ENCODE results near the gene MORN1.

The MORN1 gene

DNA sequence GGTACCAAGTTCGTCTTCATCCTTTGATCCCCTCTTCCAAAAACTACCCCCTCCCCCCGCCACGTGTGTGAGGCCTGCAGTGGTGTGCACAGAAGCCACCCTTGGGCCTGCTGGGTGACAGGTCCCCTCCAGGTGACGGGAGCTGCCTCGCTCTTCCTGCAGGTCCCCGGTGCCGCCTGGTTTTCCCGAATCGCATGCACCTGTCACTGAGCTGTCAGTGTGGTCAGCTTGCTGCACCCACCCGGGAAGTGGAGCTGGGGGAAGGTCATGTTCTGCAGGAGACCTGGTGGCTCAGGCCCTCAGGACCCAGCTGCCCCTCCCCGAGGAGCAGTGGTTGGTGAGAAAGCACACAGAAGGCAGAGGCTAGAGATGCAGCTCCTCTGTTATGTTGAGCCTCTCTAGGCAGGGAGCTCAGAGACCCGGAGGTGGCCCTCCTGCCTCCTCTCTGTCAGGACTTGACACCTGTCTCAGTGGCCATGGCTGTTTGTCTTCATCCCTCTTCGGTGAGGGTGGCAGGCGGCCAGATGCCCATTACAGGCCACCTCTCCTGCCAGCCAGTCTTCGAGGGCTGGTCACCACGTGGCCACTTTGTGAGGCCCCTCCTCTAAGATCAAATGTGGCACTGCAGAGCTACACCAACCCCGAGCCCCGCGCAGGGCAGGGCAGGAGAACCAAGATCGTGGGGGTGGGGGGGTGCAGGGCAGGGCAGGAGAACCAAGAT is 102.4 kb downstream of the MORN1 start:
- no peak for DNase-seq

GRCh38 chr1:2288311-2288710 is 103.0 kb downstream of the MORN1 start:
- no peak for DNase-seq

- no peak for DNase-seq
These were observed 103.7 kb downstream of the MORN1 start for GRCh38 chr1:2287649-2288048.

- no peak for DNase-seq
These were observed 104.4 kb downstream of the MORN1 start for GRCh38 chr1:2286923-2287322.

- no peak for DNase-seq
These were observed 106.4 kb downstream of the MORN1 start for GRCh38 chr1:2284932-2285331.

DNA sequence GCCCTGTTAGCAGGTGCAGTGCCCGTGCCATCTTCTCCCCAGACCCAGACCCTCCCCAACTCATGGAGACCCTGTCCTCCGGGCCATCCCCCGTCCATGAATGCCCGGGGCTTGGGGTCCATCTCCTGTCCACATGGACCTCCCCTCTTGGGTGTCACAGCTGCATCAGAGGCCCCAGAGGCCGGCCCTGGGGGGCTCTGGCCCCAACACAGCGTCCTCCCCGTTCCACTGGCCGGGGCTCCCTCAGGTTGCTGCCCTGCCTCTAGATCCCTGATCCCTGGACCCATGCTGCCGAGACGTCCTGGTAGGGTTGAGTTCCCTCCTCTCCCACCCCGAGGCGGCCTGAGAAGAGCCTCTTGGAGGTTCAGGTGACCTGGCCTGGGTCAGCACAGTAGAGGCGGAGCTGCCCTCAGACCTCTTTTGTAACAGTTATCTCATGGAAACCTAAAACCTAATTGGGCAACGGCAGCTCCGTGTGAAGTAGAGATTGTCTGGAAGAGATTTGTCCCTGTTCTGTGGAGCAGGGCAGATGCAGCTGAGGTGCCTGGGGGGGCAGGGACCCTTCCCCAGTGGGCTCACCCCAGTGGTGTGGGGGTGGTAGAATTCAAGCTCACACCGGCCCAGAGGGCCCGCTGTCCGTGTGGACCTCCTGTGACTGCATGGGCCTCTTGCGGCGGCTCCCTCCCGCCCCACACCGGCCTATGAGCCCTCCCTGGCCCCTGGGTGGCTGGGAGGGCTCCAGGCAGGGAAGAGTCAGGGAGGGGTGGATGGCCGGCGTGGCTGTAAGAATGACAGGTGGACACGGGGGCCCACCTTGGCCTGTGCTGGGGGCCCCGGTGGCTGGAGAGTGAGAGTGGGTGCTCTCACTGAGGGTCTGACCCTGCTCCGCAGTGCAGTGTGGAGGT is 107.1 kb downstream of the MORN1 start:
- no peak for DNase-seq

GRCh38 chr1:2283371-2283990 is 107.9 kb downstream of the MORN1 start:
- no peak for DNase-seq

DNA sequence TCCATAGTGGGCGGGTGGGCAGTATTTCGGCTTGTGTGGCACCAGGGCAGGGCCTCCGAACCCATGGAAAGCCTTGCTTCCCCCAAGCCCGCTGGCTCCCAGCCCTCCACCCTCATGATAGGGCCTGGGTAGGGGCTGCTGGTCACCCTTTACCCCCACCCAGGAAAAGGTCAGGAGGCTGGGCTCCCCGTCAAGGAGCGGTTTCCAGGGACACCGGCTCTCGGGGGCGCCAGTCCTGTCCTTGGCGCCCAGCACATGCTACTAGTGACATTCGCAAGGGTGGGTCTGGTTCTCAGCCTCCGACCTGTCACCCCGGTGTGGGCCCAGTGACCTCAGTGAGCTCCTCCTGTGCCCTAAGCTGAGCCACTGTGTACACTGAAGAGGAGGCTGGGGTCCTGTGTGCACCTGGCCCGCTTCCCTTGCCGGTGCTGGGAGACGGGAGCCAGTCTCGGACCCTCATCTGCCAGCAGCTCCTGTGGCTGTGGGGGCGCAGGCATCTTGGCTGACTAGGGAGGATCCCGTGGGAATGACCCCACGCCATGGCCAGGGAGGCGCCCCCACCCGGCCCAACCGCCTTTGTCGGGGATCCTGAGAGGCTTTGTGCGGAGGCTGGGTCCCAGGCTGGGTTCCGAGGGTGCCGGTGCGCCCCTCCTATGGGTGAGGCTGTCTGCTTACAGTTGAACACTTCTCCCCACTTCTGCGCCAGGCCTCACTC is 108.6 kb downstream of the MORN1 start:
- no peak for DNase-seq

DNA sequence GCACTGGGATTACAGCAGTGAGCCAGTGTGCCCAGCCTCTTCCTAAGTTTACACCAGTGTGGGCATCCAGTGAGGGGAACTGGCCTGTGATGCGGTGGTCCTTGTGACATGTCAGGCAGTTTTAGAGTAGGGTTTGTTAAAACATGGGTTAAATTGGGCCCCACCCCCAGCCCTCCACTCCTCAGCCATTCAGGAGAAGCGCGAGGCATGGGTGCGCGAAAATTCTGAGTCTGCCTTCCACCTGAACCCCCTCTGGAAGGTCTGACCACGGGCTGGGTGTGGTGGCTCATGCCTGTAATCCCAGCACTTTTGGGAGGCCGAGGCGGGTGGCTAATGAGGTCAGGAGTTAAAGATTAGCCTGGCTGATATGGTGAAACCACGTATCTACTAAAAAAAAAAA is 111.5 kb downstream of the MORN1 start:
- DNase-seq, result no peak

DNA sequence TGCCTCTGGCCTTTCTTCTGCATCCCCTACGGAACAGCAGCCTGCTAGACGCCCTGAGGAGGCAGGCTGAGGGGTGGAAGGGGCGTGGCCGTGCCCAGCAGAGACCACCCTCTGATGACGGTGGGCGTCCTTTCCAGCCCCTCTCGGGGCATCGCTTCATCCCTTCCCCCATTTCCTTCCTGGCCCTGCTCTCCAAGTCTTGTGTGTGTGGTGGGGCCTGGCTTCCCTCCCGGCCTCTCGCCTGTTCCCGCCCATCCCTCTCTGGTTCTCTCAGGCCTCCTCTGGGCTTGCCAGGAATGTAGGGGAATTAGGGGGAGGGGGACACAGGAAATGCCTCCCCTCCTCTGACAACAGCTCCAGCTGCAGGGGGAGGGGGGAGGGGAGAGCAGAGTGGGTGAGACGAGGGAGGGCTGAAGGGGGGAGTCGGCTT is 112.1 kb downstream of the MORN1 start:
- DNase-seq, result peak; percentile 98

GRCh38 chr1:2278591-2279209 is 112.7 kb downstream of the MORN1 start:
- no peak for DNase-seq

DNA sequence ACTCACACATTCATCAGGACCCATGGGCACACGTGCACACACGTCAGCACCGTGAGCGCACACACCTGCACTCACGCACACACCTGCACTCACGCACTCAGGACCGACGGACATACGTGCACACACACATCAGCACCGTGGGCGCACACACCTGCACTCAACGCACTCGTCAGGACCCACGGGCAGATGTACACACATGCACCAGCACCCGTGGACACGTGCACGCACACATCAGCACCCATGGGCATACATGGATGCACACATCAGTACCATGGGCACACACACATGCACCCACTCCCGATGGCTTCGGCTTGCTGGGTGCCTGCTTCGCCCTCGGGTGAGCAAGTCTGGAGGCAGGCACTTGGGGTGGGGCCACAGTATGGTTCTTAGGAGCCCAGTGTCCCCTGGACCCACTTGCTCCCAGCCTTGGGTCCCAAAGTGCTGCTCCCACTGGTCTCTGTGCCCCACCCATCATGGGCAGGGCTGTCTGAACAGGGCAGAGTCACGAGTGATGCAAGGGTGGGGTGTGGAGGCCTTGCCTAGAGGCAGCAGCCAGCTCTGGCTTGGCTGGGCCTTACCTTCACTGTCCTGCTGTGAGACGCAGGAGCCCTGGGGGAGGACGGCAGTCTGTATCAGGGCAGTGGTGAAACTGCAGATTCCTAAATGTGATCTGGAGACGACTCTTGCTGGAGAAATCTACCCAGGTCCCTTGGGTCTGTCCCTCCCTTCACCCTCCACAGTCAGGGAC is 113.4 kb downstream of the MORN1 start:
- no peak for DNase-seq

DNA sequence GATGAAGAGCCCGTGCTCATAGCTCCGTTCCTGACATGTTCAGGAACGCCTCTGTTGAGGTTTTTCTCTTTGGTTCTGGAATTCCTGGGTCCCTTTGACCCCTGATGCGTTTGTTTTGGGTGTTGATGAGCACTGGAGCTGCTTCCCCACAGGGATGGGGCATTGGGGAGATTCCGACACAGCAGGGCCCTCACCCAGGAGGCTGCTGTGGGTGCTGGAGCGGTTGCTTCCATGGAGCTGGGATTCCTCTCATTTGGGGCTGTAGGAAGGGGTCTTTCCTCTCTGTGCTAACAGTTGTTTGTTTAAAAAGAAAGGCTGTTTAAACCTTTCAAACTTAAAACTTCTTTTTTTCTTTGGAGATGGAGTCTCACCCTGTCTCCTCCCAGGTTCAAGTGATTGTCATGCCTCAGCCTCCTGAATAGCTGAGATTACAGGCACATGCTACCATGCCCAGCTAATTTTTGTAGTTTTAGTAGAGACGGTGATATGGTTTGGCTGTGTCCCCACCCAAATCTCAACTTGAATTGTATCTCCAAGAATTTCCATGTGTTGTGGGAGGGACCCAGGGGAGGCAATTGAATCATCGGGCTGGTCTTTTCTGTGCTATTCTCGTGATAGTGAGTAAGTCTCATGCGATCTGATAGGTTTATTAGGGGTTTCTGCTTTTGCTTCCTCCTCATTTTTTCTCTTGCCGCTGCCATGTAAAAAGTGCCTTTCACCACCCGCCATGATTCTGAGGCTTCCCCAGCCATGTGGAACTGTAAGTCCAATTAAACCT is 114.4 kb downstream of the MORN1 start:
- no peak for DNase-seq

GRCh38 chr1:2275796-2276536 is 115.4 kb downstream of the MORN1 start:
- DNase-seq, result no peak

DNA sequence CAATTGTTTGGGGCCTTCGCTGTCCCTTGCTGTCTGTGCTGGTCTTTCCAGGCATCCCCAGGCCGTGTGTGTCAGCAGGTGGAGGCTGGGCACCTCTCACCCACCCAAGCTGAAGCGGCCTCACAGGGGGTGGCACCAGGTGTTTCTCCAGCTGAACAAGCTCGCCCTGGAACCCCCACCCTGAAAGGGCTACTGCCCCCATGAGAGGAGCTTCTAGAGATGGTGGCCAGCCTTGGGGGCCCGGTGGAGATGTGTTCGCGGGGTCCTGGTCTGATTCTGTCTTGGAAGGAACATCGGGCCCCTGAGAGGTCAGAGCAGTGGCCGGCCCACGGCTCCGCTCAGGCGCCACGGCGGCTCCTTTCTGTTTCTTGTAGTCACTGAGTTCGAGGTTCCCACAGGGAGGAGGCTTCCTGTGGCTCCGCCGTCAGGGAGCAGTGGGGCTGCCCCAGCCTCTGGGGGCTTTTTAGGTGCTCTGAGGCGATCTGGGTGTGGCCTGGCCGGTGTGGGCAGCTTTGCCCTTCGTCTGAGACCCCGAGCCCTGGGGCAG is 116.4 kb downstream of the MORN1 start:
- DNase-seq, result no peak

DNA sequence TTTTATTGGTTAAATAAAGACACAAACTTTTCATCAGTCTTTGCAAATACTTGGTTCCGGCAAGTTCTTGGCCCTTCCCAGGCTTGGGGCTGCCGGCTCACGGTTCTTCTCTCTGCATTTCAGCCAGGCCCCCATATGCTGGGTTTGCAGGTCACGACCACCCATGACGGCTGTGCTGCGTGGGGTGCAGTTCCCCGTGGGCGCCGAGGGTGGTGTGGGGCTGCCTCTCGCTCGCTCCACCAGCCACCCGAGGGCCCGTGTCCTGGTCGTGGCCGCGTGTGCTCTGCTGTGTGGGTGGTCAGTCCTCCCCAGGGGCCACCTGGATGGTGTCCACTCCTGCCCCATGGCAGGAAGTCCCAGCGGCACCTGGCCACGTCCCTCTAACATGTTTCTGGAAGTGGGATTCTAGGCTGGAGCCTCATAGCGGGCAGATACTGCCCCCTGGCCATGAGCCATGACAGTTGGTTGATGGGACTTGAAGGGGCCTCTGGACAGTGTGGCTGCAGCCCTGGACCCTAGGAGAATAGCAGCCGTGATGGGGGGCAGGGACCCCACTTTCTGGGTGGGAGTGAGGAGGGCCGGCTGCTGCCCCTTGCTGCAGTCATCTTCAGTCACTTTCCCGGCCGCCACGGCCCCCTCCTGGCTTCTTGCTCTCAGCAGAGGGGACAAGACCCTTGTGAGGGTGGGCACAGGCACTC is 117.0 kb downstream of the MORN1 start:
- no peak for DNase-seq

GRCh38 chr1:2273401-2274090 is 117.8 kb downstream of the MORN1 start:
- no peak for DNase-seq

DNA sequence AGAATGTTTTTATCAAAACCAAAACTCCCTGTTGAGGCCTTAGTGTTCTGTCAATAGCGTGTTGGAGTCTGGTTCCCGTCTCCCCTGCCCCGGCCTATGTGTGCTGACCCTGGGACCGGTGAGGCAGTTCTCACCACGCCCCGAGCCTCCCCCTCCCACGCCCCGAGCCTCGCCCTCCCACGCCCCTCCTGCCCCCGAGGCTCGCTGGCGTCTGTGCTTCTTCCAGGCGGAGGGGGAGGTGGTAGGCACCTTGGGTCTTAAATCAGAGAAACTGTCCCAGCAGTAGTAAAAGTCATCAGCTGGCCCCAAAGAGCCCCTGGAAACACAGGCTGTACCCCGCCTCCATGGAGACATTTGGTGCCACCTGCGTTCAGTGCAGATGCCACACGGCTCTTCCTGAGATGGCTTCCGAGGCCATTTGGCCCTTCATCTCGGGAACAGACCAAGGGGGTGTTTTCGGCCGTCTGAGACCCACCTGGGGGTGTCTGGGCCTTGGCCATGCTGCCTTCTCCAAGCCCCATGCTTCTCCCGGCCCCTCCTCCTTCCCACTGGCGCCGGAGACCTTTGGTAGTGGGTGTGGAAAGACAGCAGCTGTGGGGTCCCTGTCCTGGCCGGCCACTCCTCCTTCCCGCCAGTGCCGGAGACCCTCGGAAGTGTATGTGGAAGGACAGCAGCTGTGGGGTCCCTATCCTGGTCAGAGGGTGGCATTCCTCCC is 118.5 kb downstream of the MORN1 start:
- DNase-seq, result no peak
